Activated T-cell treated with anti-CD3 and anti-CD28 coated beads, Interleukin-2, amount 50 U/mL, for 1 hour (primary cell): ENCODE results near the gene MFSD2B.

Source experiments
- DNase-seq: peaks from one replicate; pipeline ENCODE4 v3.0.0-alpha.2; 2020

Gene MFSD2B

DNA sequence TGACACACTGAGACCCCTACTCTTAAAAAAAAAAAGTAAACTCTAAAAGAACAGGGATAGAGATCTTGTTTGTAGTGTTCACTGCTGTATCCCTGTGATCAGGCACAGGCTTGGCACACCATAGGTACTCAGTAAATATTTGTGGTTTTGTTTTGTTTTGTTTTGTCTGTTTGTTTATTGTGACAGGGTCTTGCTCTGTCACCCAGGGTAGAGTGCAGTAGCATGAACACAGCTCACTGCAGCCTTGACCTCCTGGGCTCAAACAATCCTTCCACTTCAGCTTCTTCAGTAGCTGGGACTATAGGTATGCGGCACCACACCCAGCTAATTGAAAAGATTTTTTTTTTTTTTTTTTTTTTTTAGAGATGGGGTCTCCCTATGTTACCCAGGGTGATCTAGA is 43.1 kb downstream of the MFSD2B start:
- DNase-seq = no peak

DNA sequence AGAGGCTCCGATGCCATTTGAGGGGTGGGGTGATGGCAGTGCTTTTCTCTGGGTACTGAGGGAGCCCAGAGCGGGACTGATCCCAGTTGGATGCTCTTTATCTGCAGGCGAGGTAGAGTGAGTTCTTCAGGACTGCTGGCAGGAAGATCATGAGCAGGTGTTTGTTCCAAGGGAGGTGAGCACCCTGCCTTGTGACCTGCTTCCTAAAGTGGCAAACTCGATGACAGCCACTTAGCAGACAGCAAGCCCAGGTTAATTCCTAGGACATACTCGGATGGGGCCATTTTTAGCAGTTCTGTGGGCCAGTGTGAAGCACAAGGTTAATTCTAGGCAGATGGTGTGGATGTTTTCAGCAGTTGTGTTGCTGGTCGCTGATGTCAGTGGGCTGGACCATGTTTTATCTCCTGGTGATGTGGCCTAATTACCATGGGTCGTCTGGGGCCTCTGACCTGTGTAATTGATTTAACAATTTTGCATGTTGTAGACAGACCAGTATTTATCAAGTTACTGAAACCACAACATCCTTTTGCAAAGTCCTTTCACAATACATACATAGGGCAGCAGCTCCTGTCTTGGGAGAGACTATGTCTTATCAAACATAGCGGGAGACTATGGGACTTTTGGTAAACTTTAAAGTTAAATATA is 44.6 kb downstream of the MFSD2B start:
- no peak for DNase-seq

- DNase-seq = no peak
These were observed 45.9 kb downstream of the MFSD2B start for GRCh38 chr2:24055750-24056149.

DNA sequence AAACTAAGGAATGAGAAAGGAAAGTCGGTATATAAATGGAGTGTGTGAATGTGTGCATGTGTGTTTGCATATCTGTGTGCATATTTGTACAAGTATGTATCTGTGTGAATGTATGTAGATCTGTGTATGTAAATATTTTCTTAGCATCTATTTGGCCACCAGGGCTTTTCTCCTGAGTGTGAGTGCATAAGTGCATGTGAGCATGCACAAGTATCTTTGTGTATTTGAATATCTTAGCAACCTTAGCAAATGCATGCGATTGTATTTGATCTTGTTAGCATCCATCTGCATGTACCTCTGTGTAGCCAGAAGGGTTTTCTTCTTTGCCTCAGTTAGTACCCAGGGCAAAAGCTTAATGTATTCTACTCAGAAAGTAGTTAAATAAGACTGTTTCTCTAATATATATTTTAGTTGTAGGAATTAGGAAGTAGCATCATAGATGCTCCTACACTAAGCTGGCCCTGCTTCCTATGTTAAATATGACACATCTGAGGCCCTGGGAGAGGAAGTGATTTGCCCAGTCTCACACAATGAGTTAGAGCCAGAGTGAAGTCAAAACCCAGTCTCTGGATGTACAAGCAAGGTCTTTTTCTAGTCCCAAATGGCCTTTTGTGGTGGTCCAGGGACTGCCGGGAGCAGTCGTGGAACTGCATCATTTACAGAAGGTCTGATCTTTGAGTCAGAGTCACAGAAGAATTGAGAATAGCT is 48.8 kb downstream of the MFSD2B start:
- no peak for DNase-seq

DNA sequence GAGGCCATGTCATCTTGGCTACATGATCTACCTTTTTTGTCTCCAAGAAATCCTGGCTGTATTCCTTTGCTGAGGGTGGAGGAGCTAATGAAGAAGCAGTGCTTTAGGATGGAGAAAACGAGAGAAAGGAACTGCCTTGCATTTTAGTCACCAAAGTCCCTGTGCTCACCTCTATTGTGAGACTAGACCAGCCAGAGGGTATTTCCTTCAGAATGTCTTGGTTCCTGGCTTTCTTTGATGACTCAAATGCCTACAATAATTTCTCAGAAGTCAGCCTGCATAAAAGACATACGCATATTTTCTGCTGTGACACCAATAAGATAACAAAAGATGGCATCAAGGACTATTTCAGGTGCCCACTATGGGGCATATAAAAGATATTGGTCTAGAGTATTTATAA is 55.5 kb downstream of the MFSD2B start:
- DNase-seq = no peak

DNA sequence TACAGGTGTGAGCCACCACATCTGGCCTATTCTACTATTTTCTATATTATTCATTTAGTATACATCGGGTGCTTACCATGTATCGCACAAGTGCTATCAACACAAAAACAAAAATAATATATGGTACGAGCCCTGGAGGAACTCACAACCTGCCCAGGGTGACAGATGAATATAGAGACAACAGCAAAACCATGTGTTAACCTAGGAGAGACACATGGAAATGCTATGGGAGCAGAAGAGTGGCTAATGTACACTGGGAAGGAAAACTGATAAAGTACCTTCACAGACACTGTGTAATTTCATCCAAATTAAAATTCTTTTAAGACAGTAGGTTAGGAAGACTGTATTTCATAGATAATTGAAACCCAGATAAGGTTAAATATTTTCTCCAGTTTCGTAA is 62.4 kb downstream of the MFSD2B start:
- no peak for DNase-seq

GRCh38 chr2:24073816-24074215 is 63.9 kb downstream of the MFSD2B start:
- no peak for DNase-seq

GRCh38 chr2:24075259-24075658 is 65.4 kb downstream of the MFSD2B start:
- no peak for DNase-seq
